ENCODE data around the gene OSBPL5. TPM values are rescaled to one million over a fixed set of nuclear protein-coding genes. Genes with fewer than 3 reads are reported as not detected.

The OSBPL5 gene
- total RNA-seq, 4 donors from 2014 or later, result 39.9 to 94.0 (median 66.4) TPM

DNA sequence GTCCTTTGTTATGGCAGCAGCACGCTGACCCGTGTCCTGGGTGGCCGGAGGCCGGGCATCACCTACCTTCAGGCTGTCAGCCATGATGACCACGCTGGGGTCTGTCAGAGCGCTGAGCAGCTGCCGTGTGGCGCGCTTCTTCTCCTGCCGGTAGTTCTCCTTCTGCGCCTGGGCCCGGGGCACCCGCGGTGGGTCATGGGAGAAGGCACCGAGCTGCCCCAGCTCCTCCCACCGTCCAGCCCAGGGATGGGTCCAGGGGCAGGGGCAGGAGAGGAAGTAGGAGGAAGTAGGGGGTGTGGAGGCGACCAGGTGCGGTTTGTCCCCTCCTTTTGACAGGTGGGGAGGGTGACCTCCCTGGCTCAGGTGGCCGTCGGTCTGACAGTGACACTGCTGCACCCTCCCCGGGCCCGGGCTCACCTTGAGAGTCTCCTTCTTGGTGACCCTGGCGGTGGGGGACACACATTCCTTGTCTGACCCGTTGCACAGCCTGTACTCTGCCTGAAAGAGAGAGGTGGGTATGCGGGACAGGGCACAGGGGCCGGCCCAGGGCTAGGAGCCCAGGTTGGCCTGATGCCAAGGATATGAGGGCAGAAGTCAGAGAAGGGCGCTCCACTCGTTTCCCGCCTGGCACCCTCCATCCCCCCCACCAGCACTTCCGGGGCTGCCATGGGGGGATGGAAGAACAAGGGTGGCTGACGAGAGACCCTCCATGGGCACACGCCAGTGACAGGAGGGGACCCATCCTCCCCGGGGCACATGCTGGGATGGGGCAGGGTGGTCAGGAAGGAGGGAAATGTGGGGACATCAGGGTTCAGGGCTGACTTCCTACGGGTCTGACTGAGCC is 43.0 kb downstream of the OSBPL5 start:
- H3K9me3 ChIP-seq, result no peaks in the 10 kb centered on the region
- H3K4me3 ChIP-seq, result no peak overlapping the region
- H3K27me3 ChIP-seq, result no peaks in the 10 kb centered on the region
- TF ChIP-seq POLR2A (IDR thresholded peaks at IDR 0.05) (no peak), POLR2AphosphoS5 (IDR thresholded peaks at IDR 0.05) (no peak), EP300 (IDR thresholded peaks at IDR 0.05) (no peak)
- TF ChIP-seq, protein P1, sequence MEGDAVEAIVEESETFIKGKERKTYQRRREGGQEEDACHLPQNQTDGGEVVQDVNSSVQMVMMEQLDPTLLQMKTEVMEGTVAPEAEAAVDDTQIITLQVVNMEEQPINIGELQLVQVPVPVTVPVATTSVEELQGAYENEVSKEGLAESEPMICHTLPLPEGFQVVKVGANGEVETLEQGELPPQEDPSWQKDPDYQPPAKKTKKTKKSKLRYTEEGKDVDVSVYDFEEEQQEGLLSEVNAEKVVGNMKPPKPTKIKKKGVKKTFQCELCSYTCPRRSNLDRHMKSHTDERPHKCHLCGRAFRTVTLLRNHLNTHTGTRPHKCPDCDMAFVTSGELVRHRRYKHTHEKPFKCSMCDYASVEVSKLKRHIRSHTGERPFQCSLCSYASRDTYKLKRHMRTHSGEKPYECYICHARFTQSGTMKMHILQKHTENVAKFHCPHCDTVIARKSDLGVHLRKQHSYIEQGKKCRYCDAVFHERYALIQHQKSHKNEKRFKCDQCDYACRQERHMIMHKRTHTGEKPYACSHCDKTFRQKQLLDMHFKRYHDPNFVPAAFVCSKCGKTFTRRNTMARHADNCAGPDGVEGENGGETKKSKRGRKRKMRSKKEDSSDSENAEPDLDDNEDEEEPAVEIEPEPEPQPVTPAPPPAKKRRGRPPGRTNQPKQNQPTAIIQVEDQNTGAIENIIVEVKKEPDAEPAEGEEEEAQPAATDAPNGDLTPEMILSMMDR (IDR thresholded peaks at IDR 0.05), result no peak
- peaks cover 0 to 79% of the 10 kb centered on the region in 2 donors for H3K36me3 ChIP-seq
- peaks cover 4 to 37% (median 16%) of the 10 kb centered on the region in 3 donors for H3K4me1 ChIP-seq
- H3K27ac ChIP-seq, result peak overlapping the region in 2 of 4 donors; percentile 75 to 78
- ATAC-seq, result no peak
- WGBS, 2 donors (ENCODE audit: low coverage in 1 of 2), result 69 to 100% methylated on average over 6 to 9 of the region's 34 CpGs

DNA sequence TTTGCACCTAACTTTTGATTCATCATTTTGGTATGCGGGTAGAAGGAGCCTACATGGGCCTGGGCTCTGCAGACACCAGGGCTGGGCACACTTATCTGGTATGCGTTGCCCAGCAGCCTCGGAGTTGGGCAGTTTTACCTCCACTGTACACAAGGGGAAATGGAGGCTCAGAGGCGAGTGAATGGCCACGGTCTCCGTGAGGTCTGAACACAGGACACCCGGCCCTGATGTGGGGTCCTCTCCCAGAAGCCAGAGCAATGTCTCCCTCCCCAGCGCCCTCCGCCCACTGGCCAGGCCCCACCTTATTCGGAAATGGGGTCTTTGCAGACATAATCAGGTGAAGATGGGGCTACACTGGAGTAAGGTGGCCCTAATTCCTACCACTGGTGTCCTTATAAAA is 43.7 kb downstream of the OSBPL5 start:
- 92 to 100% methylated on average over 1 to 2 of the region's 10 CpGs for WGBS, 2 donors (ENCODE audit: low coverage in 1 of 2)
- Histone ChIP-seq H3K27ac (no peak overlapping the region), H3K36me3 (peaks cover 0 to 71% of the 10 kb centered on the region in 2 donors), H3K27me3 (no peaks in the 10 kb centered on the region), H3K9me3 (no peaks in the 10 kb centered on the region), H3K4me1 (peaks cover 4 to 32% (median 16%) of the 10 kb centered on the region in 3 donors), H3K4me3 (no peak overlapping the region)
- no peak for ATAC-seq
- TF ChIP-seq, protein P1 (IDR thresholded peaks at IDR 0.05), result no peak
- no peak for TF ChIP-seq POLR2AphosphoS5 (IDR thresholded peaks at IDR 0.05)
- TF ChIP-seq POLR2A (IDR thresholded peaks at IDR 0.05), result no peak
- no peak for TF ChIP-seq EP300 (IDR thresholded peaks at IDR 0.05)

DNA sequence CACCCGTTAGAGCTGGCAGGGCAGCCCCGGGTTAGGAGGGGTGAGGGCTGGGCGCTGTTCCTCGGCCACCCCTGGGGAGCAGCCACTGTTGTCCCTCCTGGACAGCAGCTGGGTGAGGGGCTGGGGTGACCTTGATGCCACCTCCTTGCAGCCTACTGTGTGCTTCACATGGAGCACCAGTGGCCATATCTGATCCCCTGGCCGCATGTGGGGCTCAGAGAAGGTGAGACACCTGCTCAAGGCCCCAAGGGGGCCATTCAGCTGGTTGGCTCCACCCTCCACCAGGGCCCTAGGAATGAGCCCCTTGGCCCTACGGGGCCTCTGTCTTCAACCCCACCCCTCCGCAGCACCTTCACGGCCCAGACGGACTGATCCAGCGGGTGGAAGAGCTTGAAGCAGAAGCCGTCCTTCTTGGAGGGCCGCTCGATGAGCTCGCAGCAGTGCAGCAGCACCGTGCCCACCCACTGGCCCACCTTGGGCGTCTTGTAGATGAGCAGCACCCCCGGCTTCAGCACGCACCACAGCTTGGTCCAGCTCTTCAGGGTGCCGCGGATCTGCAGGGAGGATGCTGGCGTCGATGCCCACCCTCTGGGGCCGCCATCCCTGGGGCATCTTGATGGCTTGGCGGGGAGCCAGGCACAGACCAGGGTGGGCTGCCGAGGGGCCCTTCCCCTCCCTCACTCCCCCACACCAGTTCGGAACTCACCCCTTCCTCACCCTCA is 44.9 kb downstream of the OSBPL5 start:
- no peaks in the 10 kb centered on the region for H3K9me3 ChIP-seq
- 100% methylated on average over 2 of the region's 26 CpGs; no CpG with 5 or more reads in 1 of the 2 donors for WGBS, 2 donors (ENCODE audit: low coverage in 1 of 2)
- no peak overlapping the region for H3K27ac ChIP-seq
- no peaks in the 10 kb centered on the region for H3K27me3 ChIP-seq
- ATAC-seq, result no peak
- H3K36me3 ChIP-seq, result peaks cover 0 to 65% of the 10 kb centered on the region in 2 donors
- H3K4me1 ChIP-seq, result peaks cover 4 to 32% (median 16%) of the 10 kb centered on the region in 3 donors
- TF ChIP-seq, protein P1 (IDR thresholded peaks at IDR 0.05), result no peak
- TF ChIP-seq POLR2AphosphoS5 (IDR thresholded peaks at IDR 0.05), result no peak
- TF ChIP-seq POLR2A (IDR thresholded peaks at IDR 0.05), result no peak
- no peak for TF ChIP-seq EP300 (IDR thresholded peaks at IDR 0.05)
- H3K4me3 ChIP-seq, result no peak overlapping the region

DNA sequence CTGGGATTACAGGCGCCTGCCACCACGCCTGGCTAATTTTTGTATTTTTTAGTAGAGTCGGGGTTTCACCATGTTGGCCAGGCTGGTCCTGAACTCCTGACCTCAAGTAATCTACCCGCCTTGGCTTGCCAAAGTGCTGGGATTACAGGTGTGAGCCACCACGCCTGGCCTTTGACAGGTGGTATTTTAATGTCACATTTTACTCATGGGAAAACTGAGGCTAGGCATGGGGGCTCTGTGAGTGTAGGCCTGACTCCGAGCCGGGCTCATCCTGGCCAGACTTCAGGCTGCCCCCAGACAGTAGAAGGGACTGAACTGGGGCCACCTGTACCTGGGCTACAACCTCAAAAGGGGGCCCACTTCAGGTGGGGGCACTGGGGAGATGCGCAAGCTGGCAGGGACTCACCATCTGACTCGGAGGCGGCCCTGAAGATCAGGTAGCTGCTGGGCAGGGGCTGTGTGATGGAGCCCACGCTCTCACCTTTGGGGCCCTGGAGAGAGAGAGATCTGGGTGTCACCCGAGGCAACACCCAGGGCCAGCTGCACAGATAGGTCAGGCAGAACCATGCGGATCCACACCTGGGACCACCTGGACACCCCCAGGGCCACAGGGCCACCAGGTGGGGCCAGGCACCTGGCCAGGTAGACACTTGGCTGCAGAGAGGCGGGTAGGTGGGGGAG is 45.8 kb downstream of the OSBPL5 start:
- H3K9me3 ChIP-seq, result no peaks in the 10 kb centered on the region
- H3K36me3 ChIP-seq, result peaks cover 0 to 67% of the 10 kb centered on the region in 2 donors
- no peak overlapping the region for H3K27ac ChIP-seq
- no peak for ATAC-seq
- TF ChIP-seq POLR2AphosphoS5 (IDR thresholded peaks at IDR 0.05) (no peak), POLR2A (IDR thresholded peaks at IDR 0.05) (no peak), EP300 (IDR thresholded peaks at IDR 0.05) (no peak)
- TF ChIP-seq, protein P1 (IDR thresholded peaks at IDR 0.05), result no peak
- H3K27me3 ChIP-seq, result no peaks in the 10 kb centered on the region
- WGBS, 2 donors (ENCODE audit: low coverage in 1 of 2), result 91 to 100% methylated on average over 3 to 4 of the region's 14 CpGs
- H3K4me1 ChIP-seq, result peaks cover 4 to 23% (median 10%) of the 10 kb centered on the region in 3 donors
- no peak overlapping the region for H3K4me3 ChIP-seq
